Thyroid gland (tissue), 4 donors: ENCODE results near the gene WBP1L. TPM values are rescaled to one million over a fixed set of nuclear protein-coding genes. Genes with fewer than 3 reads are reported as not detected.

Experiments
- DNase-seq, 2 donors: peaks; one replicate each; pipeline ENCODE4 v3.0.0-alpha.2; 2019
- H3K27ac ChIP-seq, 3 donors: fragments of 200-600 bp; sonication (generic); 1 replicate in 2 of 3; 2 replicates in 1 of 3; pipeline ENCODE4 v1.5.1; 2016 to 2019; ENCODE audit warnings: mild to moderate bottlenecking in 1 of 3, moderate library complexity in 1 of 3
- H3K27me3 ChIP-seq: fragments of 200-600 bp; sonication (generic); one replicate; pipeline ENCODE4 v1.5.1; 2019
- H3K36me3 ChIP-seq, 2 donors: fragments of 200-600 bp; sonication (generic); one replicate each; pipeline ENCODE4 v1.5.1; 2016 to 2019
- H3K4me1 ChIP-seq, 2 donors: fragments of 200-600 bp; sonication (generic); one replicate each; pipeline ENCODE4 v1.5.1; 2017 to 2019
- H3K4me3 ChIP-seq, 3 donors: fragments of 200-600 bp; sonication (generic); replicated peaks in 1 of 3; 1 replicate in 2 of 3; 2 replicates in 1 of 3; pipeline ENCODE4 v1.5.1; 2016; ENCODE audit warnings: mild to moderate bottlenecking in 1 of 3
- H3K9me3 ChIP-seq: fragments of 200-600 bp; sonication (generic); one replicate; pipeline ENCODE4 v1.5.1; 2017
- CTCF ChIP-seq, 6 experiments: fragments of 200-600 bp in 3 of 6; fragments of 450-650 bp in 3 of 6; sonication (generic) in 3 of 6; IDR thresholded peaks; one replicate each; pipeline ENCODE4 v1.5.1; 2016 to 2019; ENCODE audit warnings: antibody characterized with exemption in 6 of 6, mild to moderate bottlenecking in 2 of 6, inconsistent platforms in 1 of 6, moderate library complexity in 1 of 6
- POLR2A ChIP-seq, 2 donors: fragments of 450-650 bp; IDR thresholded peaks; one replicate each; pipeline ENCODE4 v1.6.1; 2017; ENCODE audit warnings: antibody characterized with exemption in 2 of 2, mild to moderate bottlenecking in 2 of 2, moderate library complexity in 1 of 2
- WGBS, 2 donors: methylation state at CpG; one replicate each; pipeline ENCODE4 v1.1.5; 2017; 5-methylcytosine and 5-hydroxymethylcytosine counted together
- intact Hi-C: fragments of 100-400 bp; cut with DNase I; formaldehyde crosslinking; loops from one replicate; pipeline ENCODE4 v1.15.1; 2023
- total RNA-seq, 4 donors: library from RNA; depleted of rRNA; stranded (reverse); fragments of >200 nt; gene quantifications; one replicate each; pipeline ENCODE4 v1.2.3, GENCODE V29; 2016

Gene WBP1L
- total RNA-seq, 4 donors from 2014 or later = 194 to 384 (median 314) TPM

- Histone ChIP-seq H3K27ac (peak overlapping the region; percentile 41 to 71 (median 60)), H3K4me3 (no peak overlapping the region), H3K4me1 (peaks cover 57 to 66% of the 10 kb centered on the region in 2 donors), H3K27me3 (no peaks in the 10 kb centered on the region), H3K36me3 (peaks cover 9 to 18% of the 10 kb centered on the region in 2 donors), H3K9me3 (no peaks in the 10 kb centered on the region)
- 50 to 61% methylated on average over 6 of the region's 6 CpGs for WGBS, 2 donors
- intact Hi-C loops = no loop called here
- DNase-seq = no peak
- TF ChIP-seq POLR2A (IDR thresholded peaks at IDR 0.05) = no peak
- peak in 1 of 6 experiments; percentile 8 for TF ChIP-seq CTCF (IDR thresholded peaks at IDR 0.05)
Observed at GRCh38 chr10:102802920-102803534, 59.3 kb downstream of the WBP1L start.

GRCh38 chr10:102804382-102805055, 60.8 kb downstream of the WBP1L start:
- Histone ChIP-seq H3K4me1 (peaks cover 48 to 53% of the 10 kb centered on the region in 2 donors), H3K9me3 (no peaks in the 10 kb centered on the region), H3K4me3 (no peak overlapping the region), H3K36me3 (peaks cover under 1 to 3% of the 10 kb centered on the region in 2 donors), H3K27ac (peak overlapping the region; percentile 21 to 32 (median 26)), H3K27me3 (no peaks in the 10 kb centered on the region)
- TF ChIP-seq POLR2A (IDR thresholded peaks at IDR 0.05) = no peak
- TF ChIP-seq CTCF (IDR thresholded peaks at IDR 0.05) = no peak
- intact Hi-C loops = no loop called here
- DNase-seq = no peak
- WGBS, 2 donors = 59 to 60% methylated on average over 2 of the region's 2 CpGs

- TF ChIP-seq CTCF (IDR thresholded peaks at IDR 0.05) (no peak), POLR2A (IDR thresholded peaks at IDR 0.05) (no peak)
- H3K4me3 ChIP-seq = no peak overlapping the region
- peak overlapping the region in 1 of 3 donors; percentile 4 for H3K27ac ChIP-seq
- intact Hi-C loops = no loop called here
- H3K27me3 ChIP-seq = no peaks in the 10 kb centered on the region
- H3K9me3 ChIP-seq = no peaks in the 10 kb centered on the region
- DNase-seq = no peak
- H3K36me3 ChIP-seq = peaks cover 30 to 32% of the 10 kb centered on the region in 2 donors
- 74% methylated on average over 4 of the region's 4 CpGs for WGBS, 2 donors
- peaks cover 22 to 35% of the 10 kb centered on the region in 2 donors for H3K4me1 ChIP-seq
Observed at GRCh38 chr10:102808380-102808779, 64.6 kb downstream of the WBP1L start.

GRCh38 chr10:102811346-102811745, 67.6 kb downstream of the WBP1L start:
- peaks cover 45 to 49% of the 10 kb centered on the region in 2 donors for H3K36me3 ChIP-seq
- no peaks in the 10 kb centered on the region for H3K9me3 ChIP-seq
- TF ChIP-seq CTCF (IDR thresholded peaks at IDR 0.05) (no peak), POLR2A (IDR thresholded peaks at IDR 0.05) (no peak)
- H3K4me1 ChIP-seq = peaks cover 29 to 51% of the 10 kb centered on the region in 2 donors
- no peak overlapping the region for H3K4me3 ChIP-seq
- WGBS, 2 donors = 52 to 60% methylated on average over 3 of the region's 3 CpGs
- peak overlapping the region; percentile 45 to 78 (median 64) for H3K27ac ChIP-seq
- intact Hi-C loops = loop anchor here (10.0 kb wide), 1 partner anchor 67 kb away; the partner anchor contains the start of gene WBP1L
- no peaks in the 10 kb centered on the region for H3K27me3 ChIP-seq
- DNase-seq = peak; percentile 69 to 75
